K562 (cell line): ENCODE results near the gene SLC36A1. TPM values are rescaled to one million over a fixed set of nuclear protein-coding genes. Genes with fewer than 3 reads are reported as not detected.
A peak's percentile ranks its signal among the peaks of the same experiment; 100 is the strongest.

ENCODE experiments used
- ETV6 ChIP-seq, 3 experiments: fragments of 150-350 bp in 1 of 3; sonication (generic) in 1 of 3; formaldehyde crosslinking in 1 of 3; IDR thresholded peaks; 2 replicates each; pipeline versions ENCODE4 v1.6.1 to v1.8.0; 2014 to 2022; ENCODE audit warnings: borderline replicate concordance in 2 of 3, low read depth in 2 of 3, antibody characterized with exemption in 1 of 3, low read length in 1 of 3, mild to moderate bottlenecking in 1 of 3, missing genetic modification reagents in 1 of 3
- FOS ChIP-seq: IDR thresholded peaks from 3 replicates; pipeline ENCODE4 v1.6.1; 2011; ENCODE audit not compliant: insufficient read length; ENCODE audit errors: extremely low read depth
- ILF3 ChIP-seq: fragments of 450-650 bp; IDR thresholded peaks from 2 replicates; pipeline ENCODE4 v1.6.1; 2018; ENCODE audit warnings: antibody characterized with exemption, mild to moderate bottlenecking, moderate library complexity, borderline replicate concordance
- NR4A1 ChIP-seq, 2 experiments: fragments of 250-450 bp in 1 of 2; fragments of 450-650 bp in 1 of 2; sonication (Bioruptor Pico) in 1 of 2; IDR thresholded peaks; 2 replicates each; pipeline versions ENCODE4 v1.4.0 to v1.6.1; 2016 to 2020; ENCODE audit warnings: mild to moderate bottlenecking in 2 of 2, missing compliant biosample characterization in 1 of 2, missing genetic modification characterization in 1 of 2, moderate library complexity in 1 of 2
- OTX1 ChIP-seq: fragments of 450-650 bp; formaldehyde crosslinking; IDR thresholded peaks from 2 replicates; pipeline ENCODE4 v1.4.0; 2022; ENCODE audit warnings: mild to moderate bottlenecking
- RBM25 ChIP-seq: fragments of 200-400 bp; formaldehyde crosslinking; IDR thresholded peaks from 2 replicates; pipeline ENCODE4 v1.6.1; 2018; ENCODE audit warnings: low read length, low read depth, moderate library complexity; ENCODE audit not compliant: severe bottlenecking
- SAFB ChIP-seq: fragments of 200-400 bp; formaldehyde crosslinking; IDR thresholded peaks from 2 replicates; pipeline ENCODE4 v1.6.1; 2017; ENCODE audit warnings: low read depth, low read length, borderline replicate concordance
- SAFB2 ChIP-seq: fragments of 200-400 bp; formaldehyde crosslinking; IDR thresholded peaks from 2 replicates; pipeline ENCODE4 v1.6.1; 2018; ENCODE audit warnings: borderline replicate concordance, low read length, low read depth, moderate library complexity; ENCODE audit not compliant: severe bottlenecking
- SLC30A9 ChIP-seq: fragments of 250-450 bp; sonication (Bioruptor Pico); IDR thresholded peaks from 2 replicates; pipeline ENCODE4 v1.8.0; 2022; ENCODE audit warnings: mild to moderate bottlenecking, moderate library complexity
- STAG1 ChIP-seq: sonication (generic); formaldehyde crosslinking; IDR thresholded peaks from 2 replicates; pipeline ENCODE4 v1.5.0; 2020; ENCODE audit warnings: missing genetic modification reagents, borderline replicate concordance
- TARDBP ChIP-seq: fragments of 450-650 bp; IDR thresholded peaks from 2 replicates; pipeline ENCODE4 v1.6.1; 2016
- TRIM24 ChIP-seq, 2 experiments: fragments of 450-650 bp; IDR thresholded peaks; 2 replicates each; pipeline ENCODE4 v1.6.1; 2016
- ZFPM2 ChIP-seq: fragments of 250-450 bp; sonication (Bioruptor Pico); IDR thresholded peaks from 2 replicates; pipeline ENCODE4 v1.5.1; 2022; ENCODE audit warnings: mild to moderate bottlenecking
- ZNF165 ChIP-seq: fragments of 250-450 bp; sonication (Bioruptor Pico); IDR thresholded peaks from 2 replicates; pipeline ENCODE4 v1.4.0; 2020; ENCODE audit warnings: borderline replicate concordance
- ZNF212 ChIP-seq: fragments of 450-650 bp; formaldehyde crosslinking; IDR thresholded peaks from 2 replicates; pipeline ENCODE4 v1.4.0; 2020; ENCODE audit warnings: mild to moderate bottlenecking
- ZNF224 ChIP-seq: sonication (generic); formaldehyde crosslinking; IDR thresholded peaks from 2 replicates; pipeline ENCODE4 v1.8.0; 2022; ENCODE audit warnings: mild to moderate bottlenecking, missing genetic modification reagents
- ZNF24 ChIP-seq: fragments of 450-650 bp; IDR thresholded peaks from 2 replicates; pipeline ENCODE4 v1.6.1; 2016
- ZNF324 ChIP-seq: fragments of 250-450 bp; sonication (Bioruptor Pico); IDR thresholded peaks from 2 replicates; pipeline ENCODE4 v1.4.0; 2020; ENCODE audit warnings: mild to moderate bottlenecking
- ZNF408 ChIP-seq: fragments of 250-450 bp; sonication (Bioruptor Pico); IDR thresholded peaks from 2 replicates; pipeline ENCODE4 v1.4.0; 2020; ENCODE audit warnings: low read depth, mild to moderate bottlenecking, moderate library complexity
- polyA plus RNA-seq, 8 experiments: library from polyadenylated mRNA; depleted of rRNA in 4 of 8; stranded (reverse) in 5 of 8; unstranded in 3 of 8; fragments of >200 nt; fragmentation: Nextera tagmentation in 2 of 8; fragmentation: Illumina TruSeq in 1 of 8; extraction: Ambion mirVana in 2 of 8; extraction: Trizol in 1 of 8; gene quantifications; 2 replicates each; pipeline versions ENCODE4 v1.2.1 to v1.2.3, GENCODE V29; 2011 to 2014; ENCODE audit warnings: inconsistent platforms in 1 of 8, missing spikeins in 1 of 8
- total RNA-seq, 7 experiments: library from RNA; depleted of rRNA in 6 of 7; stranded (reverse); fragments of >200 nt in 6 of 7; fragmentation: Illumina TruSeq in 2 of 7; extraction: Trizol in 2 of 7; gene quantifications; 2 replicates each; pipeline versions ENCODE4 v1.2.1 to v1.2.3, GENCODE V29; 2011 to 2021; ENCODE audit warnings: low replicate concordance in 1 of 7
- TF ChIP-seq, protein P1 (sequence below): sonication (generic); formaldehyde crosslinking; IDR thresholded peaks from 2 replicates; pipeline ENCODE4 v1.8.0; 2022; ENCODE audit warnings: mild to moderate bottlenecking, missing genetic modification reagents
- TF ChIP-seq, protein P2 (sequence below): sonication (generic); formaldehyde crosslinking; IDR thresholded peaks from 2 replicates; pipeline ENCODE4 v1.8.0; 2022; ENCODE audit warnings: mild to moderate bottlenecking, missing genetic modification reagents
- TF ChIP-seq, protein P3 (sequence below): sonication (generic); formaldehyde crosslinking; IDR thresholded peaks from 2 replicates; pipeline ENCODE4 v1.8.1; 2023; ENCODE audit warnings: mild to moderate bottlenecking, missing genetic modification reagents

SLC36A1 gene
- total and polyA plus RNA-seq, 9 of the 15 experiments (the other 6 are each of a cell fraction or from before 2014, with no cell fraction given), result 1.6 to 8.4 (median 4.6) TPM

DNA sequence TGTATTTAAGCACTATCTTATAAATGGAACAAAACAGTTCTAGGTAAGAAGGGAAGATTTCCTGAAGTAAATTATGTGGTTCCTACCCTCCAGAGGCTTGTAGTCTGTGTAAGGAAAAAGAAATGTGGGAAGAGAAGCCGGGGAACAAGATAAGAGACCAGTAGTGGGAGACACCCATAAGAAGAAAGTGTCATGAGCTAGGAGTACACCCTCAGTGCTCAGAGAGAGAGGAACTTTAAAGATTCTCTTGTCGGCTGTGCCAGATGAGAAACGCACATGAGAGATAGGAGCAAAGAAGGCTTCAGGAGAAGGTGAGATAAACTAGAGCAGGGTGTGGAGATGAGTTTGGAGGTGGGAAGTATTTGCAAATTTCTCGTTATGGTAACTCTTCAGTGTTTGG lies 18.1 kb downstream of the SLC36A1 start (continued):
- TF ChIP-seq, protein P1, sequence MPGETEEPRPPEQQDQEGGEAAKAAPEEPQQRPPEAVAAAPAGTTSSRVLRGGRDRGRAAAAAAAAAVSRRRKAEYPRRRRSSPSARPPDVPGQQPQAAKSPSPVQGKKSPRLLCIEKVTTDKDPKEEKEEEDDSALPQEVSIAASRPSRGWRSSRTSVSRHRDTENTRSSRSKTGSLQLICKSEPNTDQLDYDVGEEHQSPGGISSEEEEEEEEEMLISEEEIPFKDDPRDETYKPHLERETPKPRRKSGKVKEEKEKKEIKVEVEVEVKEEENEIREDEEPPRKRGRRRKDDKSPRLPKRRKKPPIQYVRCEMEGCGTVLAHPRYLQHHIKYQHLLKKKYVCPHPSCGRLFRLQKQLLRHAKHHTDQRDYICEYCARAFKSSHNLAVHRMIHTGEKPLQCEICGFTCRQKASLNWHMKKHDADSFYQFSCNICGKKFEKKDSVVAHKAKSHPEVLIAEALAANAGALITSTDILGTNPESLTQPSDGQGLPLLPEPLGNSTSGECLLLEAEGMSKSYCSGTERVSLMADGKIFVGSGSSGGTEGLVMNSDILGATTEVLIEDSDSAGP (CRISPR knock-in tag), result no peak
- TF ChIP-seq NR4A1 (CRISPR knock-in tag; IDR thresholded peaks at IDR 0.05) (no peak), NR4A1 (tag; IDR thresholded peaks at IDR 0.05) (no peak), SAFB (no peak), ZNF165 (no peak), TRIM24 (IDR thresholded peaks at IDR 0.05) (peak; percentile 97 to 98), FOS (no peak), STAG1 (CRISPR knock-in tag) (no peak), ZNF24 (no peak), TARDBP (no peak), OTX1 (no peak), ZNF324 (CRISPR knock-in tag) (no peak), ZNF224 (CRISPR knock-in tag) (no peak), ETV6 (IDR thresholded peaks at IDR 0.05; ENCODE audit: borderline replicate concordance in 1 of 2, low read depth in 2 of 2, low read length in 1 of 2) (no peak), ETV6 (CRISPR knock-in tag; IDR thresholded peaks at IDR 0.05; ENCODE audit: borderline replicate concordance) (no peak), ZFPM2 (CRISPR knock-in tag) (no peak), ILF3 (no peak), SLC30A9 (CRISPR knock-in tag) (no peak), RBM25 (no peak), ZNF408 (CRISPR knock-in tag) (no peak), ZNF212 (CRISPR knock-in tag) (0 out of 2 replicates have a peak, but pooled peaks have one; percentile 17), SAFB2 (no peak)
- TF ChIP-seq, protein P2, sequence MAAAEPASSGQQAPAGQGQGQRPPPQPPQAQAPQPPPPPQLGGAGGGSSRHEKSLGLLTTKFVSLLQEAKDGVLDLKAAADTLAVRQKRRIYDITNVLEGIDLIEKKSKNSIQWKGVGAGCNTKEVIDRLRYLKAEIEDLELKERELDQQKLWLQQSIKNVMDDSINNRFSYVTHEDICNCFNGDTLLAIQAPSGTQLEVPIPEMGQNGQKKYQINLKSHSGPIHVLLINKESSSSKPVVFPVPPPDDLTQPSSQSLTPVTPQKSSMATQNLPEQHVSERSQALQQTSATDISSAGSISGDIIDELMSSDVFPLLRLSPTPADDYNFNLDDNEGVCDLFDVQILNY (CRISPR knock-in tag), result no peak
- TF ChIP-seq, protein P3, sequence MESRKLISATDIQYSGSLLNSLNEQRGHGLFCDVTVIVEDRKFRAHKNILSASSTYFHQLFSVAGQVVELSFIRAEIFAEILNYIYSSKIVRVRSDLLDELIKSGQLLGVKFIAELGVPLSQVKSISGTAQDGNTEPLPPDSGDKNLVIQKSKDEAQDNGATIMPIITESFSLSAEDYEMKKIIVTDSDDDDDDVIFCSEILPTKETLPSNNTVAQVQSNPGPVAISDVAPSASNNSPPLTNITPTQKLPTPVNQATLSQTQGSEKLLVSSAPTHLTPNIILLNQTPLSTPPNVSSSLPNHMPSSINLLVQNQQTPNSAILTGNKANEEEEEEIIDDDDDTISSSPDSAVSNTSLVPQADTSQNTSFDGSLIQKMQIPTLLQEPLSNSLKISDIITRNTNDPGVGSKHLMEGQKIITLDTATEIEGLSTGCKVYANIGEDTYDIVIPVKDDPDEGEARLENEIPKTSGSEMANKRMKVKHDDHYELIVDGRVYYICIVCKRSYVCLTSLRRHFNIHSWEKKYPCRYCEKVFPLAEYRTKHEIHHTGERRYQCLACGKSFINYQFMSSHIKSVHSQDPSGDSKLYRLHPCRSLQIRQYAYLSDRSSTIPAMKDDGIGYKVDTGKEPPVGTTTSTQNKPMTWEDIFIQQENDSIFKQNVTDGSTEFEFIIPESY (CRISPR knock-in tag), result no peak
